HG03139 (cell line): ENCODE data around the gene BDH1.

Experiments
- ATAC-seq: cut with Tn5 transposase; IDR thresholded peaks from one replicate; pipeline ENCODE4 v1.9.1; 2021; ENCODE audit not compliant: unreplicated experiment

The BDH1 gene

DNA sequence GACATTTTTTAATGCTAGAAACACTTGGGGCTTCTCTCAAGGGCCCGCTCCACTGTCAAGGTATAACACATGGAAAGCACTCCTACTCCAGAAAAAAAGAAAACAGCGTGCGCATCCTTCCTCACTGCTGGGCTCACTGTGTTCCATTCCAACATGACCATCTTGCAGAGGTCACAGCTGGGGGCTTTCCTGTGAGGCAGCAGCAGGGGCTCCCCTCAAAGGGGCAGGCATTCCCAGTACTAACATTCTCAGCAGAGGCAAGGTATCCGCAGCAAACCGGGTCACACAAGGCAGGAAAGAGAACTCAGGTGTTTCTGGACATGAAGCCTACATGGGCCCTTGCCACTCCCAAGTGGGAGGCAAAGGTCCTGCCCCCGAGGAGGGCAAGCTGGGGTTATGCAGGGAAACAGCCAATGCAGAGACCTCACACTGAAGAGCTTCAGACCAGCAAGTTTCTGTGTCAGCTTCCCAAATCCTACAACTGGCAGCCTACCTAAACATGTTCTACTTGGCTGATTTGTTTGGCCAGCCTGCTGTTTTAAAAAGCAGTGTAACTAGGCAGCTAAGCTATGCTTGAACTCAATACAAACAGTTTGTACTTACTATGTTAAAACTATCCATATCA, 6.4 kb downstream of the BDH1 start:
- no peak for ATAC-seq

DNA sequence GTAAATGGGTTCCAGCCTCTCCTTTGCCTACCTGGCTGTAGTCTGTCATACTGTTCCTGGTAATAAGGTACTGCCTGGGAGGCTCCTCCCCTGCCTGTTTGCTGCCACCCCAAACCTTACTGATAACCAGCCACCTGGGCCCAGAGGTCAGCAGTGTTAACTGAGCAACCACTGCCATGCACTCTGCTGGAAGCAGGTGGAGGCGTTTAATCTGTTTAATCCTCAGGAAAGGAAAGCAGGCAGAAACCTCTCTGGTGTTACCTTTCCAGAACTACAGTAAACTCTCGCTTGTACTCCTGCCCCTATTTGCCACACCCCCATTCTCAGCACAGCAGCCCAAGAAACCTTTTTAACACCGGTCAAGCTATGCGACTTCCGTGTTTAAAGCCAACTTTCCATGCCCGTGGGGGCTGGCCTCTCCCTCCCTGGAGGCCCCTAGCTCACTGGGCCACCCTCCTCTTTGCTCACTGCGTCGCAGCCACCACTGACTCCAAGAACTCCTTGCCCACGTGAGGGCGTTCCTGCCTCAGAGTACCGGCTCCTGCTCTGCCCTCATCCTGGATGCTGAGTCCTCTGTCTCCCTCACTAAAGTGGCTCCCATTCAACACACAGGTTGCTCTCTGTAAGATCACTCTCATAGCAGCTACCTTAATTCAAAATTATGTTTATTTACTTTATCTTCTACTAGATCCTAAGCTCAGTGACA, 8.3 kb downstream of the BDH1 start:
- no peak for ATAC-seq

DNA sequence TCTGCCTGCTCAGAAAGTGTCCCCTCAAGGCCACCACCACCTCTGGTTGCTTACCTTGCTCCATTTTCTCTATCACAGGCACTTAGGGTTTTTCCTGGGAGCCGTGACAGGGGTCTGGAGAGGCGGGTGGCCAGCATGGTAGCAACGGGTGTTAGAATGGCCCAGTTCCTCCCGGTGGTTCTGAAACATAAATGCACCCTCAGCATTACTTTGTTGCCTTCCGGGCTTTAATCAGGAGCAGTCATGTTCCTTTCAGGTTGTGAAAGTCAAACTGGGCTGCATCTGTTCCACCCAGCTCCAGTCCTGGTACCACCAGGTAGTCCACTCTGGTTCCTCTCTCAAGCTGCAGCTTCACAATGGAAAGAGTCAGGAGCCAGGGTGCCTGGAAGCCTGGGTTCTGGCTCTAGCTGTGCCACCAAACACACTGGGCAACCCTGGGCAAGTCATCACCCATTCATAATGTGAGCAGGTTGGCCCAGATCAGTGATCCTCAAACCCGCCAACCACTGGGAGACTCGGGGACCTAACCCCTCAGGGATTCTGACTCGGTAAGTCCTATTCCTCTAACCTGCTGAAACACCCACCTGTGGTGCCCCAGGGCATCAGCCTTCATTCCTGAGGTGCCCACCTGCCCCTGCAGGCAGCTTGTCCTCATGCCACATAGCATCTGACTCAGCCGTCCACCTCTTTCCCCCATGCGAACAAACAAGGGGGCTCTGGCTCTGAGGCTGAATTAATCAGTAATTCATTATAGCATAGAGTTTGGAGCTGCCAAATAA, 9.3 kb downstream of the BDH1 start:
- ATAC-seq = no peak

DNA sequence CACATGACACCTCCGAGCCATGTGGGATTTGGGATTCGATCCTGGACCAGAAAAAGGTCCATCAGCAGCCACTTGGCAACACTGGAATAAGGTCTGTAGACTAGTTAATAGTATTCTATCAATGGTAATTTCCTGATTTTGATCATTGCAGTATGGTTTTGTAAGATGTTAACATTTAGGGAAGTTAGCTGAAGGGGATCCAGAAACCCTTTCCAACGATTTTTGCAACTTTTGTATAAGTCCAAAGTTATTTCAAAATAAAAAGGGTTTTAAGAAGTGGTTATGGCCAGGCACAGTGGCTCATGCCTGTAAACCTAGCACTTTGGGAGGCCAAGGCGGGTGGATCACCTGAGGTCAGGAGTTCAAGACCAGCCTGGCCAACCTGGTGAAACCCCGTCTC, 10.2 kb downstream of the BDH1 start:
- ATAC-seq = no peak

DNA sequence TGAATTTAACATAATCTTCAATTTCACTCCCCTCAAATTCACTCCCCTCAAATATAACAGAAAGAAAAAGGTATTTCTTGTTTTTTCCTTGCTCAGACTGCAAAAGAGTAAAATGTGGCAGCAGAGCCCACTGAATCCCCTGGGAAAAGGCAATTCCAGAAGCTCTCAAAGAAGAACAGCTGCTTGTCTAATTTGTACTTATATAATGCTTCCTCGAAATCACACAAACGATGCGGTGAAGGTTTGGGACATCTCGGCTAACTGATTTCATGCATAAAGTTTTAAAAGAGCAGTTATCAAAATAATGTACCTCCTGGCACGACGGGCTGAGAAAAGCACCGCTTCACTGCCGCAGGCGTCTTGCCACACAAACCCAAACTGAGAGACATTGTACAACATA, 10.7 kb downstream of the BDH1 start:
- ATAC-seq = no peak

DNA sequence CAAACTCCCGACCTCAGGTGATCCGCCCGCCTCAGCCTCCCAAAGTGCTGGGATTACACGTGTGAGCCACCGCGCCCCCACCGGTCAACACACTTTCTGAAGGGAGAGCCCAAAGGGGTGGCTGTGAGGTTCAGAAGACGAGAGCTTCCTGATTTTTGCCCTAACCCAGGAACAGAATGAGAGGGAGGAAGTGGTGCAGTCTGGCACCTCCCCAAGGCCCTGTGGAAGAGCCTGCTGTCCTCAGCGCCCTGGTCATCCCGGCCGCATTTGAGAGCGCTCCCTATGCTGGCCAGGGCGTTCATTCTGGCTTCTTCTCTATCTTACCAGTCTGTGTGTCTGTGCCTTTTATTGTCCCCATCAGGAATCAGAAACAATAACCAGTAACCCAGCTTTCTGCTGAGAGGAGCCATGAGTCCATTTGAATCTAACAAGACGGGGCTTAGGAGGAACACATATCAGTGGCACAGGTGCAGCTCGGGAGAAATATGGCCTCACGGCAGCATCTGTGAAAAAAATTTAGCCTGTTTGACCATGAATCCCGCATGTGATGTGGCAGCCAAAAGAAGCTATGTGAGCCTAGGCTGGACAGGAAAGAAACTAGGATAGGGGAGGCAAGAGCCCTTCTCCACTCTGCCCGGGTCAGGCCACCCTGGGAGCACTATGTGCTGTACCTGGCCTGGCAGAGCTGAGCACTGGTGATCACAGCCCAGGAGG, 12.9 kb downstream of the BDH1 start:
- no peak for ATAC-seq

DNA sequence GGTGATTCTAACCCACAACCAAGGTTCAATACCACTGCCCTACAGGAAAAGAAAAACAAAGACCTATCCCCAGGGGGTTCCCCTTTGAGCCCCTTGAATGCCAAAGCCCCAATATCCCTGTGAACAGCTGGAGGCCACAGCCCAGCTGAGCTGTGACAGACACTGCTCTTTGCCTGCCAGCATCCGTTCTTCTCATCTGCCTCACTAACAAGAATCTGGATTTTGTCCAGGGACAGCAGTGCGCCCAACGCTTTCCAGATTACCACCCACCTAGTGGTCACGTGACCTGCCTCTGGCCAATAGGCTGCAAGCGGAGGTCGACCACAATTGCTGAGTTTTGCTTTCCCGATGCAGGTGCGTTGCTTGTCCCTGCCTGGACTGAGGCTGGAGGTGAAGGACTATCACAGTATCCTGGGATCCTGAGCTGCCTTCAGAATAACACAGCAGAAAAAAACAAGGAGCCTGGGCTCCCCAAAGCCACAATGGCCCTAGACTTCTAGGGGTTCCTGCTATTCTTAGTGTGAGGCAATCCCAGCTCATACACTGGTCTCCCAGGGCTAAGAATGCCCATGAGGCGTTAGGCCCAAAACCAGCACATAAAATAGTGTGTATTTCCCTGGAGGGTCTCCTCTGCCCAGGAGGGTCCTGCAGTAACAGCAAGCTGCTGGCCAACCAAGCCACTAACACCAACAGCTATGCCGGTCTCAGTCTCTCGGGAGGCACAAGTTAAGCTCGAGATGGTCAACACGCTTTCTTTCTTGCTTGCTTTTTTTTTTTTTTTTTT, 13.8 kb downstream of the BDH1 start:
- no peak for ATAC-seq

DNA sequence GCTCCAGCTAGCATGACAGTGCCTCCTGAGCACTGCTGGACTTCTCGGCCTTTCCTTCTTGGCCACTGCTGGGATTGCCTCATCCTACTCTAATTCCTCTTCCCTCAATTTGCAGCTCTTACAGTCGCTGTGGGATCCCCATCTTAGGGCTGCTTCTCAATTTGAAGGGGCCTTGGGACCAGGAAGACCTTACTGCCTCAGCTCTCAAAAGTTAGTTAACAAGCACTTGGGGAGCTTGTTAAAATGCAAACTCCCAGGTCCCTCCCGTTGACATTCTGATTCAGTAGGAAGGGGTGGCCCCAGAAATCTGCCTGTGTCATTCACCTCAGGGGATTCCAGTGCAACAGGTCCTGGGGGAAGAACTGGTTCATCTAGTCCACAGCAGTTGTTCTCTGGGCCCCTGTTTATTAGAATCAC, 14.8 kb downstream of the BDH1 start:
- no peak for ATAC-seq

DNA sequence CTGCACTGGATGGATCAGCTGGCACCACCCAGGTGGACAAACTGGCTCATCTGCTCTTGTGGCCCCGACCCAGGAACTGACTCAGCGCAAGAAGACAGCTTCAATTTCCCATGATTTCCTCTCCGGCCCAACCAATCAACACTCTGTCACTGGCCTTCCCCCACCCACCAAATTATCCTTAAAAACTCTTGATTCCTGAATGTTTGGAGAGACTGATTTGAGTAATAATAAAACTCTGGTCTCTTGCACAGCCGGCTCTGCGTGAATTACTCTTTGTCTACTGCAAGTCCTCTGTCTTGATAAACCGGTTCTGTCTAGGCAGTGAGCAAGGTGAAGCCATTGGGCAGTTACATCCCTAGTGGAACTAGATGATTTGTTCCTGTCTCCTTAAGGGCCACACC, 16.1 kb downstream of the BDH1 start:
- no peak for ATAC-seq

DNA sequence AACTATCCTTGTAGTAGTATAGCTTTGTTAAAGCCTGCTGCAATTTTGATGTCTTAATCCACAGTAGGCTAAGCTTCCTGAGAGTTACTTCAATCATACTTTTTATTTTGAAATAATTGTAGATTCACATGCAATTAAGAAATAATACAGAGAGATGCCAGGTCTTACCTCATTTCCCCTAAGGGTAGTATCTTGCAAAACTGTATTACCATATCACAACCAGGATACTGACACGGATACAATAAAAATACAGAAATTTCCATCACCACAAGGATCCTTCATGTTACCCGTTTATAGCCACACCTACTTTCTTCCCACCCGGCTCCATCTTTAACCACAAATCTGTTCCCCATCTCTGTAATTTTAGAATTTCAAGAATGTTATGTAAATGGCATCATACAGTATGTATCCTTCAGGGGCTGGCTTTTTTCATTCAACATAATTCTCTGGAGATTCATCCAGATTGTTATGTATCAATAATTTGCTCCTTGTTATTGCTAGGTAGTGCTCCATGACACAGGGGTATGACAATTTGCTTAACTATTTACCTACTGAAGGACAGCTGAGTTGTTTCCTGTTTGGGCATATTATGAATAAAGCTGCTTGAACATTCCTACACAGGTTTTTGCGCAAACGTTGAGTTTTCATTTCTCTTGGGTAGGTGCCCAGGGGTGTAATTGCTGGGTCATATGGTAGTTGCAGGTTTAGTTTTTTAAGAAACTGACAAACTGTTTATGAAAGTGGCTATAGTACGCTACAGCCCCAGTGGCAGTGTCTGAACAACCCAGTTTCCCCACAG, 21.6 kb downstream of the BDH1 start:
- no peak for ATAC-seq

DNA sequence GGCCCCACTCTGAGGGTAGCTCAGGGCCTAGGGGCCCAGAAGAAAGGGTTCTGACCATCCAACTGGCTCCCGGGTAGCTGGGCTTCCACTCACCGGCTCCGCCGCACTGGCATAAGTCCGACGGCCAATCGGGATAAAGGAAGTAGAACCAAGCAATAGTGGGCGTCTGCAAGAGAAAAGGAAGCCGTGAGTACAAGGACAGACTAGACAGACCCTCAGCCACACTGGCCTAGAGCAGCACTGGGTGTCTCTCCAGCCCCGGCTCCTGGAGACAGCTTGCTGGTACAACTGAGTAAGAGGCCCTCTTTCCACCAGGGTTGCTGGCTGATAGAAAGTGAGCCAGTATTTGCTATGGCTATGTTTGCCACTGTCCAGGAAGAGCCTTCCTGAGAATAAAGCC, 22.4 kb downstream of the BDH1 start:
- no peak for ATAC-seq

DNA sequence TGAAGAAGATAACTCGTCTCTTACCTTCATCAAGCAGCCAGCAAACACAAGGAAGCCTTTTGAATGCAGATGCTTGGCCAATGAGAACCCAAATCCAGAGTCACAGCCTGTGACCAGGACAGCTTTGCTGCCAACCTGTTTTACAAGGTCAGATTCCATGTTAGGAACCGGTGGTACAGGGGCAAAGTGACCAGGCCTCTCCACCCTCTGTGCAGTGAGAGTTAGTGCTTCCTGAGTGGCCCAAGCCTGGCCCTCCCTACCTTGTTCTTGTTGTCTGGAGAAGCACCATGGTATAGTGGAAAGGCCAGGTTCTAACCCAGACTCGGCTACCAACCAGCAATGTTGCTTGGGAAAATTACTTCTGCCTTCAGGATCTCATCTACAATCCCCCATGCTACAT, 23.4 kb downstream of the BDH1 start:
- ATAC-seq = no peak

DNA sequence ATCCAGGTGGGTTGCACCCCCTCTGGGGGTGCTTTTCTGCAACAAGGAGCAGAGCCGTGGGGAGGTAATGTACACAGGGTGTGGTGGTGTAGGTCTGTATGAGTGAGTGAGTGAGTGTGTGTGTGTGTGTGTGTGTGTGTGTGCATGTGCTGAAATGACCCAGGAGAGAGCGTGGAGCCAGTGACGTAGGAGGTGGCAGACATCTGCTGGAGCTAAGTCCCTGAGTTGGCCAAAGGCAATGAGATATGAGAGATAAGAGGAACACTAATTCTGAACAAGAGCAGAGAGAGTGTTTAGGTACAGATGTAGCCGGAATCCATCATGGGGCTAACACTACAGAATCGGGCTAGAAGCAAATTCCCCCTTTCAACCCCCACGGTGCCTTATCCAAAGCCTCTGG, 27.6 kb downstream of the BDH1 start:
- no peak for ATAC-seq

DNA sequence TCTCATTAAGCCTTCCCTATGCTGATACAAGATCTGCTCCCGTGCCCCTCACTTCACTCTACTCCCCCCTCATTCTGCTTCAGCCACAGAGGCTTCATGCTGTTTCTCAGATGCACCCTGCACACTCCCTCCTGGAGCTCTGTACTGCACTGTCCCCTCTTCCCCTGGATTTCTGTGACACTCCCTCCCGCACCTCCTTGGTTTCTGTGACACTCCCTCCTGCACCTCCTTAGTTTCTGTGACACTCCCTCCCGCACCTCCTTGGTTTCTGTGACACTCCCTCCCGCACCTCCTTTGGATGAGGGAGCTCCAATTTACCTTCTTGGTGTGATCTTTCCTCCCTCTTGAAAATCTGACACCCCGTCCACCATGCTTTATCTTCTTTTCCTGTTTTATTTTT, 28.2 kb downstream of the BDH1 start:
- ATAC-seq = no peak

DNA sequence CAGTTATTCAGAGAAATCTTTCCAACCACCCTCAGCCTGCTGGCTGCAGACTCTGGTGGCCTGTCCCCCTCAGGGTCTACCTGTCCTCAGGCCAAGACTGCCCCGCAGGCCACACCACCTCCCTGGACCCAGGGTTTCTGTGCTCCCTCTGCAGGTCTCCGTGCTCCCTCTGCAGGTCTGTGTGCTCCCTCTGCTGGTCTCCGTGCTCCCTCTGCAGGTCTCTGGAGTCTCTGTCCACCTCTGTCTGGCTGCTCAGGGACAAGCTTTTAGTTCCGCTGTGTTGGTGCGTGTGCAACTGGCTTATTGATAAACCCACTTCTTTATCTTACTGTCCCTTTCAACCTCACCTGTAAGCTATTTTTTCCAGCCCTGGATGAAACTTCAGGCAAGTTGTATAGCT, 30.1 kb downstream of the BDH1 start:
- no peak for ATAC-seq

DNA sequence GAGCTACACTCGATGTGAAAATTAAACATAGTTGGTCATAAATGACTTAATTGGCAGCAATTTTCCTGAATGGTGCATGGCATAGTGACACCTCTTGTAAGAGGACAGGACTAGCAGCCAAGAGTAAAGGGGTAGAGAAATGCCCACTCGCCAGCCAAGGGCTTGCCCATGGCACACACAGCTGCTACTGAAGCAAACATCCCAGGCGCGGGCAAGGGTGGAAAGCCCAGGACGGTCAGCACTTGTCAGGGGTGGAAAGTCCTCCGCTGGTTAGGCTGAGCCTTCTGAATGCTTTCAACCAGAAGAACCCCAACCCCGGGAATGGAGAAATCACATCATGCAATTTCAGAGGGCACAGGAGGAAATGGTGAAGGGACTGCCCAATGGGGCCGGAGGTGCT, 31.6 kb downstream of the BDH1 start:
- no peak for ATAC-seq

DNA sequence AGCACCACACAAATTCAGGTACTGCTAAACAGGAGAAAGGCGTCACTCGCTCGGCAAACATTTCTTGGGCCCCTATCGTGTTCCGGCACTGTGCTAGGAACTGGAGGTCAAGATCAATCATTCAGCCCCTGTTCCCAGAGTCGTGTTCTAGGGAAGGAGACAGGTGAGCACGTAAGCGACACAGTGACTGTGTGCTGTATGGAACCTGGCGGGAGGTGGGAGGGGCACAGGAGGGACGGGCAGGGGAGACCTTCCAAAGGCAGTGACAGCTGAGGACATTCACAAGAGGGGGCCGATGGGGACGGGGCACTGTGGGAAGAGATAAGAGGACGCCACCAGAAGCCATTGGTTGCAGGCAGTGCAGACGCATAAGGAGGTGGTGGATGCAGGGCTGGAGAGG, 32.2 kb downstream of the BDH1 start:
- no peak for ATAC-seq

DNA sequence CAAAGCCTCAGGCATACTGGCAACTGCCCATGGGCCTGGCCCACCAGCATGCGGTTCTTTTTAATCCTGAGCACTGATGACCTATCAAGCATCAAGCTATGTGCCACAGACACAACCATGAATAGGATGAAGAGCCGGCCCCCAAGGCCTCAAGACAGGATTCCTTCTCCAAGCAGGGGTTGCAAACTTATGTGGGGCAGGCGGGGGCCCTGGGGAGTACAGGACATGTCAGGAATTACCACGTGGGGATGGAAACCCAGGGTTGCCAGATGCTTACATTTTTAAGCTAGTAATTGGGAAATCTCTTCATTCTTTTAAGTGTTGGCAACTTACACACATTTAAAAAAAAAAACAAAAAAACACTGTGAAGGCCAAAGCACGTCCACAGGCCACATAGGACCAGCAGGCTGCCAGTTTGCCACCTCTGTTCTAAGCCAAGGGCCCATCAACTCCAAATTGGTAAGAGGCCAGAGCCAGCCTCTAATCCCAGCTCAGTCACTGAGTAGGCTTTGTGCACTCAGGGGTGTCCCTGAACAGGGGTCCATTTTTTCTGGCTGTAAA, 32.8 kb downstream of the BDH1 start:
- ATAC-seq = no peak

DNA sequence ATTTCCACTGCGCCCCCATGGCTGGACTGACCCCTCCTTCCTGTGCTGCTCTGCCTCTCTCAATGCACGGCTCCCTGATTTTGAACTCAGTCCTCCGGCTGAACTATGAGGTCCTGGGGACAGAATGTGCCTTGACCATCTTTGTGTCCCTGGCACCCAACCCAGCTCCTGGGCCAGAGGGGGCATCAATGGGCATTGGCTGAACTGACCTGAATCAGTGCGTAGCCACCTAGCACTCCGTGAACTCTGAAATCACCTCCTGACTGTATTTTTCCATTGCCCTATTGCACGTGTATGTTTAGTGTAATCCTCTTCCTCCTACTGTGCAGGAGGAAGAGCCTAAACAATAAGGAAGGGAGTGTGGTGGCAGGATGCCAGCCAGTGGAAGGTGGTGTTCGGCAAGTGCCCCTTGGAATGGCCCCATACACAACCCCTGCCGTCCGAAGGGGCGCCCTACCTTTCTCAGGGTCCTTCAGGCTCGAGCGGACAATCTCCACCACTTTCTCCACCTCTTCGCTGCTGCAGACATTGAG, 33.5 kb downstream of the BDH1 start:
- ATAC-seq = no peak
